MM.1S (cell line): ENCODE results near the gene FBXO24.
"Not testable (repeated sequence)": the region's sequence is repeated elsewhere in the genome, so short reads cannot be mapped to it uniquely, and the experiment has no call there.

ENCODE experiments used
- DNase-seq: peaks from one replicate; pipeline ENCODE4 v3.0.0-alpha.2; 2015
- H2AFZ ChIP-seq: fragments of 300-600 bp; sonication (generic); 2 replicates; pipeline ENCODE4 v1.6.0; 2016; ENCODE audit warnings: antibody characterized with exemption, low read length
- H3F3A ChIP-seq: fragments of 300-600 bp; sonication (generic); 2 replicates; pipeline ENCODE4 v1.6.1; 2016; ENCODE audit warnings: mild to moderate bottlenecking, antibody characterized with exemption, low read length, moderate library complexity, mixed read lengths; ENCODE audit not compliant: insufficient read depth
- H3K27ac ChIP-seq: fragments of 300-600 bp; sonication (generic); 2 replicates; pipeline ENCODE4 v1.5.1; 2016; ENCODE audit warnings: mild to moderate bottlenecking, low read length
- H3K27me3 ChIP-seq: fragments of 300-600 bp; sonication (generic); replicated peaks from 2 replicates; pipeline ENCODE4 v1.6.0; 2016; ENCODE audit warnings: low read length; ENCODE audit not compliant: insufficient read depth
- H3K36me3 ChIP-seq: fragments of 300-600 bp; sonication (generic); replicated peaks from 2 replicates; pipeline ENCODE4 v1.6.1; 2016; ENCODE audit warnings: mild to moderate bottlenecking, low read length, mixed read lengths; ENCODE audit not compliant: insufficient read depth
- H3K4me1 ChIP-seq: fragments of 300-600 bp; sonication (generic); 2 replicates; pipeline ENCODE4 v1.6.1; 2016; ENCODE audit warnings: low read length, mixed read lengths
- H3K4me2 ChIP-seq: fragments of 300-600 bp; sonication (generic); 2 replicates; pipeline ENCODE4 v1.6.0; 2016; ENCODE audit warnings: low read depth, low read length
- H3K4me3 ChIP-seq: fragments of 300-600 bp; sonication (generic); 2 replicates; pipeline ENCODE4 v1.5.1; 2016; ENCODE audit warnings: low read length, mixed read lengths
- H3K79me2 ChIP-seq: fragments of 300-600 bp; sonication (generic); 2 replicates; pipeline ENCODE4 v1.6.1; 2016; ENCODE audit warnings: mixed run types, low read length, mixed read lengths
- H3K9ac ChIP-seq: fragments of 300-600 bp; sonication (generic); 2 replicates; pipeline ENCODE4 v1.6.1; 2016; ENCODE audit warnings: low read length, mixed read lengths
- H3K9me2 ChIP-seq: fragments of 300-600 bp; sonication (generic); replicated peaks from 2 replicates; pipeline ENCODE4 v1.6.1; 2016; ENCODE audit warnings: mild to moderate bottlenecking, low read length, mixed read lengths; ENCODE audit not compliant: insufficient read depth
- H3K9me3 ChIP-seq: fragments of 300-600 bp; sonication (generic); replicated peaks from 2 replicates; pipeline ENCODE4 v1.6.1; 2016; ENCODE audit warnings: mild to moderate bottlenecking, low read length, mixed read lengths; ENCODE audit not compliant: insufficient read depth
- H4K20me1 ChIP-seq: fragments of 300-600 bp; sonication (generic); 2 replicates; pipeline ENCODE4 v1.6.1; 2016; ENCODE audit warnings: mild to moderate bottlenecking, low read length, moderate library complexity, mixed read lengths; ENCODE audit not compliant: insufficient read depth
- CTCF ChIP-seq: fragments of 300-600 bp; sonication (generic); IDR thresholded peaks from 2 replicates; pipeline ENCODE4 v1.5.1; 2016; ENCODE audit warnings: antibody characterized with exemption, low read length, mixed read lengths
- EZH2 ChIP-seq: fragments of 300-600 bp; sonication (generic); optimal IDR thresholded peaks from 2 replicates; pipeline ENCODE3; 2017; ENCODE audit warnings: low read depth, mild to moderate bottlenecking, antibody characterized with exemption, low read length, mixed read lengths
- EZH2phosphoT487 ChIP-seq: fragments of 300-600 bp; sonication (generic); IDR thresholded peaks from 2 replicates; pipeline ENCODE4 v1.6.1; 2018; ENCODE audit warnings: antibody characterized with exemption, low read length

The FBXO24 gene

GRCh38 chr7:100538654-100539435, 47.3 kb upstream of the FBXO24 start, which contains the start of gene AGFG2:
Gene AGFG2, plus strand, starts transcription at chr7:100539203. Its CDS starts 144 bp downstream, at chr7:100539347.
- H2AFZ ChIP-seq, result peak within 1 kb of the TSS; percentile 95
- H3K27ac ChIP-seq, result peak within 1 kb of the TSS; percentile 46; the same call in 1 of the 2 replicates

GRCh38 chr7:100539436-100540006, 46.6 kb upstream of the FBXO24 start:
- peak overlapping the region; percentile 77 for H3K4me3 ChIP-seq
- H3K9me2 ChIP-seq, result no peaks in the 10 kb centered on the region
- no peaks in the 10 kb centered on the region for H3K36me3 ChIP-seq
- peaks cover 4% of the 10 kb centered on the region; the same call in 1 of the 2 replicates for H3K4me1 ChIP-seq
- H3K4me2 ChIP-seq, result peak overlapping the region; percentile 80
- H3K79me2 ChIP-seq, result 0 out of 2 replicates have a peak, but pooled peaks cover 5% of the 10 kb centered on the region
- H3K27me3 ChIP-seq, result no peaks in the 10 kb centered on the region
- DNase-seq, result no peak
- H3F3A ChIP-seq, result peaks cover 5% of the 10 kb centered on the region
- peak overlapping the region; percentile 55; the same call in 1 of the 2 replicates for H3K9ac ChIP-seq
- no peaks in the 10 kb centered on the region for H3K9me3 ChIP-seq
- no peaks in the 10 kb centered on the region for H4K20me1 ChIP-seq
- TF ChIP-seq EZH2, result no peak
- no peak overlapping the region for H3K27ac ChIP-seq
- peak overlapping the region; percentile 84 for H2AFZ ChIP-seq

More at GRCh38 chr7:100538654-100539435, 47.3 kb upstream of the FBXO24 start, which contains the start of gene AGFG2:
- peak within 1 kb of the TSS; percentile 97 for H3K4me2 ChIP-seq
- peak within 1 kb of the TSS; percentile 55 for H3K9ac ChIP-seq
- DNase-seq, result peak; percentile 100
- H3K4me3 ChIP-seq, result peak within 1 kb of the TSS; percentile 80
- peaks cover 5% of the 10 kb centered on the region for H3F3A ChIP-seq
- no peaks in the 10 kb centered on the region for H3K27me3 ChIP-seq
- peaks cover 4% of the 10 kb centered on the region; the same call in 1 of the 2 replicates for H3K4me1 ChIP-seq
- H3K79me2 ChIP-seq, result 0 out of 2 replicates have a peak, but pooled peaks cover 5% of the 10 kb centered on the region
- no peaks in the 10 kb centered on the region for H4K20me1 ChIP-seq
- H3K36me3 ChIP-seq, result no peaks in the 10 kb centered on the region
- H3K9me3 ChIP-seq, result no peaks in the 10 kb centered on the region
- H3K9me2 ChIP-seq, result no peaks in the 10 kb centered on the region
- TF ChIP-seq EZH2phosphoT487 (no peak), CTCF (no peak), EZH2 (no peak)

GRCh38 chr7:100540073-100540723, 45.9 kb upstream of the FBXO24 start:
- H3K79me2 ChIP-seq, result 0 out of 2 replicates have a peak, but pooled peaks cover 5% of the 10 kb centered on the region
- H3K27me3 ChIP-seq, result no peaks in the 10 kb centered on the region
- H3K9me3 ChIP-seq, result no peaks in the 10 kb centered on the region
- no peak overlapping the region; the same call in 1 of the 2 replicates for H2AFZ ChIP-seq
- H3K9me2 ChIP-seq, result no peaks in the 10 kb centered on the region
- peaks cover 5% of the 10 kb centered on the region for H3F3A ChIP-seq
- no peaks in the 10 kb centered on the region for H3K36me3 ChIP-seq
- TF ChIP-seq EZH2 (no peak), CTCF (no peak), EZH2phosphoT487 (no peak)
- H3K4me3 ChIP-seq, result peak overlapping the region; percentile 77
- no peak for DNase-seq
- H4K20me1 ChIP-seq, result no peaks in the 10 kb centered on the region
- no peak overlapping the region for H3K27ac ChIP-seq
- peak overlapping the region; percentile 32; the same call in 1 of the 2 replicates for H3K9ac ChIP-seq
- H3K4me1 ChIP-seq, result peaks cover 4% of the 10 kb centered on the region; the same call in 1 of the 2 replicates
- peak overlapping the region; percentile 80 for H3K4me2 ChIP-seq

- not testable (repeated sequence) for H3K4me1 ChIP-seq, H2AFZ ChIP-seq, H3K9me3 ChIP-seq, H3K4me2 ChIP-seq, H3K27ac ChIP-seq, H4K20me1 ChIP-seq, H3F3A ChIP-seq, H3K36me3 ChIP-seq, H3K79me2 ChIP-seq, H3K27me3 ChIP-seq, H3K4me3 ChIP-seq, DNase-seq, H3K9ac ChIP-seq, H3K9me2 ChIP-seq
Measured at GRCh38 chr7:100541309-100541708, 44.8 kb upstream of the FBXO24 start.
